Mesenteric fat pad (tissue), 1 donor: ENCODE data around the gene STRBP. TPM values are rescaled to one million over a fixed set of nuclear protein-coding genes. Genes with fewer than 3 reads are reported as not detected.

ENCODE experiments used
- DNase-seq: peaks from one replicate; pipeline ENCODE4 v3.0.0-alpha.2; 2020; ENCODE audit warnings: low spot score
- total RNA-seq: library from RNA; stranded (reverse); fragmentation: NEBNext Ultra II Directional; extraction: Animal tissue kit (Norgen Biotek cat#: 25700); gene quantifications from one replicate; pipeline ENCODE4 v1.2.1, GENCODE V29; 2021
- donor health status: DM: yes; HTN: yes; CAD: no.

Gene STRBP
- total RNA-seq, 1 donor from 2014 or later, result 8.7 TPM

DNA sequence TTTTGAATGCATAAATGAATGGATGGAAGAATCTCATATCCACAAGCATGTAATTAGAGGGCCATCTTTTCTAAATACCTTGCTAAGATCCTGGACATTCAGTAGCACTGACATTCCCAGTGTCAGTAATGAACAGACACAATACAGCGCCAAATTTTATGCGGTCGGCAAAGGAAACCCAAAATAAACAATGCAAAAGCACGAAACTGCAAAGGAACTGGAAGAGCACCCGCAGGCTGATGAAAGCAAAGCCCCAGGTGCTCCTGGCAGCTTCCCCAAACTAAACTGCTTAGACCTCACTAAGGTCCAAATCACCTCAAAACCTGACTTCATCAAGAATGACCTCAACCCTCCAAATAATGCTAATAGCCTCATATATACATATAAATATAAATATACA is 133.0 kb downstream of the STRBP start:
- no peak for DNase-seq

DNA sequence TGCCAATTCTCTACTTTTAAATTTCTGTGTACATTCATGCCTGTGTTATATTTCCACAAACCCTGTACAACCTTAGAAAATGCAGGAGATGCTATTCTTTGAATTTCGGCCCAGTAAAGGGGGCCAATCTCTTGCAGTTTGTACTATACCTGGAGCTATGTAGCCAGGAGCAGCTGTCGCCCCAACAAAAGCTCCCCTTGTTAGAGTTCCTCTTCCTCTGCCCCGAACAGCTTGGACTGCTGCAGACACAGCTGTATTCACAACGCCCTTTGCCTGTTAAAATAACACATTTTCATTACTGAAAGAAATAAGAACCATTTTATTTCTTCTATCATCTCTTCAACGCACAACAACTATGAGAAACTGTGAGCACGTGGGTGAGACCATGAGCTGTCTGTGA is 135.7 kb downstream of the STRBP start:
- no peak for DNase-seq

DNA sequence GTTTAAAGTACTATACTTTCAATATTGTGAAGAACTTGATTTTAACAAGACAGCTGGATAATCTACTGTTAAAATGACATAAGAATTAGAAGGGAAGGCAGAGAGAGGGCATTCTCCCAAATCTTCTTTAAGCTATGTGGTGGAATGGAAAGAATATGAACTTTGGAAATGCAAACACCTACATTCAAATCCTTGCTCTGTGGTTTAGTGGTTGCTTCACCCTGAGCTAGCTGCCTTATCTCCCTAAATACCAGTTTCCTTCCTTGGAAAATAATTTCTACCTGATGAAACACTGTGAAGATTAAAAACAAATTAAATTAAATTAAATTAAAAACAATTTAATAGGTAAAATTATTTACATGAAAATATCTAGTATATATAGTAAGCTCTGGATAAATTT is 136.4 kb downstream of the STRBP start:
- DNase-seq, result no peak

DNA sequence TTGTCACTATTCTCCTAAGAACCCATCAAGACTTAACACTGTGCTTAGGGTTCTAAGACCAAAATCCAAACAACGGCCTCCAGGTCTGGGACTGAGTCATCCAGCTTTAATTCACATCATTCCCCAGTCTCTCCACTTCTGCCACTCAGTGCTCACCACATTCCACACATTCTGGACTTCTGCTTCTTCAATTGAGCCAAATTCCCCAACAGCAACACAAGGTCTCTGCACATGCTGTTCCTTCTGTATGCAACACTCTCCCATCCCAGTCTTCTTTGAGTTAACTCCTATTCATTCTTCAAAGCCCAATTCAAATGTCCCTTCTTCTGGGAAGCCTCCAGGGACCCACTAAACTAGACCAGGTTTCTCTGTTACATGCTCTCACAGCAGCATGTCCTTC is 137.1 kb downstream of the STRBP start:
- DNase-seq, result no peak

DNA sequence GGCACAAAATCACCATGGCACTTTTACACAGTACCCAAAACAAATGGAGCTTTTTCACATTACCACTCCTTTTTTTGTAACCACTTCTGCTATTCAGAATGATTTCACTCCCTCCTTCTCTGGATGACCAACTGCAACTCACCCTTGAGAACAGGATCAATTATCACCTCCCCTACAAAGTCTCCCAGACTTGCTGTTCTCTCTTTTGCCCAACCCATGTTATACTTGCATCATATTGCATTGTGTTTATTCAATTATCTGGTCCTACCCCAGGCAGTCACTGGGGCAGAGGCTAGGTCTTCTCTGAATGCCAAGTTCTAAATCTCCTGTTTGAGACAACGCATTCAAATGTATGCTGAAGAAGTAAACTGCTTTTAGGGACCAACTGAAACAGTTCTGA is 139.0 kb downstream of the STRBP start:
- DNase-seq, result no peak

DNA sequence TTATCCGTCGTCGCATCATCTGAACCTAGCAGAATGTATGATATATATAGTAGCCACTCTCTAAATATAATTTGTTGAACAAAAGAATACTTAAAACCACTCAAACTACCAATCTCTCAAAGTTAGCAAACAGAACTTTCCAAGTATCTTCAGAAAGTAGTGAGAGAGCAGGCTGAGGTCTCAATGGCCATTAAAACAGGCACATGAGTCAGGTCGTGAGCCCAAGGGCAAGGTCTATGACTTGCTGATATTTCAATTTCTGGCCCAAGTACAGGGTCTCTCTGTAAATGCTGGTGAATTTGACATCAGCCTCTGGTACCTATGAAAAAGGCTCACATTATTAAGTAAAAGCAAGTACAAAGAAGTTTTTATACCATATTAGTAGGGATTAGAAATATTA is 139.8 kb downstream of the STRBP start:
- DNase-seq, result no peak

DNA sequence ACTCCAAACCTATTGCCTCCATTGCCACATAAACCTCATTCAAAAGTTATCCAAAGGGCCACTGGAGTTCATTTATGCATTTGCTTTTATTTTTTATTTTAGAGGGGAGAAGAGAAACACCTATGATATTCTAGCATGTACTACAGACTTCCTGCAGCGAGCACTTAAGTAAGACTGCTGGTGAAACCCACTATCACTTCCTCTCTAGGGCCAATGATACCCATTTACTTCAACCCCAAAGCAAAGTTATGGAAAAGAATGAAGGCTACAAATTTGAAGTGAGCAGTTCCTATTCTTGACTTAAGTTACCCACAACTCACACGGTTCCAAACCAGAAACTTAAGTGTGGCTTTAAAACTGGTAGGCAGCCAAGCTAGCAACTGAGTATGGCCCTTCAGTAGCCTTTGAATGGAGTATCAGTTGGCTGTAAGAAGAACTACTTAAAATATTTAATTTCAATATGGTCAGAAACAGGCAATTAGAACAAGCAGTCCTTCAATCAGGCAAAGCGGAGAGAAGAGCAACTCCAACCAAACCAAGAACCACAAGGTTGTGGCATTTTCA is 140.8 kb downstream of the STRBP start:
- DNase-seq, result no peak

DNA sequence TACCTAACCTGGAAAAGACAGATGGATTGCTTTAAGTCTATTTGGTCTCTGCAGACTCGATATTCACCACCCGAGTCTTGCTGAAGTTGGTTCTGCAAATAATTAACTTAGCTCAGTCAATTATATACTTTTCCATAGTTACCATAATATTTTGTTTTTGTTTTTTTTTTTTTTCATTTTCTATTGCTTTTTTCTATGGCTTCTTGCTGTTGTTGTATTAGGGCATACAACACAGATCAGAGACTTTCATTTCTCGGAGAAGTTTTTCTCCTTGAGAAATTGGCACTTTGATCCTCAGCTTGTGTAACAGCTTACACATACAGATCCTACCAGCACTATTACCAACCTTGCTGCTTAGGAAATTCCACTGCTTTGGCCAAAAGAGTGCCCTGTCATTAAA is 146.9 kb downstream of the STRBP start:
- DNase-seq, result no peak

DNA sequence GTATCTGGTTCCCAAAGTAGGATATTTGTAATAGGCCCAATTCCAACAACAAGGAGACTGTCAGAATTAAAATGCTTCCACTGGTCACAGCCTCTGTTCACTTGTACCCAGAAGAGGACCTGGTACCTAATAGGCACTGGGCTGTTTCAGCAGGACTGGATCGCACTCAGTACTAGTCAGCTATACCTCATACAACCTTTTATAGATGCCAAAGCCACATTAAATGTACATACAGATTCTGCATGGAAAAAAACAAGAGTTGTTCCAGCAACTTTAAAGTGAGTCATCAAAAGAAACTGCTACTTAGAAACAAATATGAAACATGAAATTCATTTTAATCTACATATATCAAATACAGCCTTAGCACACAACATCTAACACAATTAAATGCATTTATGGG is 147.4 kb downstream of the STRBP start:
- DNase-seq, result no peak

DNA sequence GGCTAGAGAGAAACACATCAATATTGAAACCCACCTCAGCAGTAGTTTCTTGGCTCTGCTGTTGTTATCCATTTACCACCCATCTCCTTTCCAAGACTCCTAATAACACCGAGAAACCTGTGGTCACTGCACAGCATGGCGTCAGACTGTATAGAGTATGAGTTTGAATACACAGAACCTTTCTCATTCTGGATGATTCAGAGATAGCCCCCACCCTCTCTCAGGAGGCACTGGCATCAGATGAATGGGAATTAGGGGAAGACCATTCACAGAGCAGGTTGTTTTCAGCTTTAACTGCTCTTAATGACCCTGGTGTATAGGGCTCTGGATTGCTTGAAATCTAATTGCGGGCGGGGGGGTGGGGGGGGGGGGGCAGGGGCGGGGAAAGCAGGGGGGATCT is 148.3 kb downstream of the STRBP start:
- no peak for DNase-seq

DNA sequence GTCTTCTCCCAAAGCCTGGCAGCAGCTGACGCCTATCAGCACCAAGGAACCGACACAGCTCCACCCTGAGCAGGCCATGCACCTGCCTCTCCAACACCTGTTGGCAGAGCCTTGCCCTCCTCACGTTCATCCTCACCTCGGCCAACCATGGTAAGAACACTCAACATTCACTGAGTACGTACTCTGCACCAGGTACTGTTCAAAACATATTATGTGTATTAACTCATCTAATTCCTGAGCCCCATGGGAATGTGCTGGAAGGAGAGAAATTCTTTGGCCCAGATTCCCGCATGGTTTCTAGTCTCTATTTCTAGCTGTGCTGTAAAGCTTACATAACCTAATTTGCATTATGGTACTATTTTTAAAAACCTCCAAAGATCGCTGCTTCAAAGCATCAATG is 148.8 kb downstream of the STRBP start:
- DNase-seq, result no peak

DNA sequence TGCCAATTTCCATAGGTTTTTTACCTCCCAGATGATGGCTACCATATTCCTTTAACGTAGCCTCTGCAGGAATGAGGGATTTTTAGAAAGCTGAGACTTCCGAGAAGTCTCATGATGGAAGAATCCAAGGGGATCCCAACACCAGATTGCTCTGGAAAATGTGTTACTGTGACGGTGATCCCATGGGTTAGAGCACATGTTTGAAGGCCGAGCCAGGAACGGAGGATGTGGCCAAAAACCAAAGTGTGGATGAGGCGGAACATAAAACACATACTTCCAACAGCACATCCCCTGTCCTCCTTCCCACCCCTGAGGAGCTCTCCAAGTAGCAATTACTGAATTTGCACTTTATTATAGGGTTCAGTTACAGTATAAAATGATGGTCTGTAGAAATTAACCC is 152.3 kb downstream of the STRBP start:
- no peak for DNase-seq

DNA sequence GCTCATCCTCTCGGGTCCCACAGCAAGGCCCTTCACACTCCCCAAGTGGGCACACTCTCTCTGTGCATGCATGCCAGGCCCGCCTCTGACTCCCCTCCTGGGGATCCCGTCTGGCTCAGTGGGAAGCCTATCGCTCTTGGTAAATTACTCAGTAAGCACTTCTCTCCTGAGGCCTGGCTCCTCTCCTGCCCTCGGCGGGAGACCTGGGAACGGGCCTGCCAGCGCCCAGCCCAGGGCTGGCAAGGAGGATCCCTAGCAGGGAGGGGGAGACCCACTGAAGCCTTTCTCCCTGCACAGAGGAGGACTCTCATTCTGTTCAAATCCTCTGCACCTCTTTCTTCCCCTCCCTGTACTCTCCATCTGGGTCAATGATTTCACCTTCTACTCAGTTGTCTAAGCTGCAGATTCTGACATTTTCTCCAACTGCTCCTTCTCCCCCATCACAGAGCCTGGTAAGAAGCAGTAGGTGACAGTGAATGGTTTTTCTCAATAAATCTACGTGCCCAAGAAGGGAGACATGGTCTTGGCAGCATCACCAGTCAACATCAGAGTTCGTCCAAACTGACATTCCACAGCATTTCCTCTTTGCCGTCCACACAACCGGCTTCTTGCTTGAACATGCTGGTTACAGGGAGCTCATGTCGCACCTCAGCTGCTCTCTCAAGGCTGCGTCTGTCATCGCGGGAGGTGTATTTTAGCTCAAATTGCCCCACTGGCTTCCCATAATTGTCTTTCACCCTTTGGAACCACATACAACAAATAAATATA is 153.1 kb downstream of the STRBP start:
- no peak for DNase-seq

DNA sequence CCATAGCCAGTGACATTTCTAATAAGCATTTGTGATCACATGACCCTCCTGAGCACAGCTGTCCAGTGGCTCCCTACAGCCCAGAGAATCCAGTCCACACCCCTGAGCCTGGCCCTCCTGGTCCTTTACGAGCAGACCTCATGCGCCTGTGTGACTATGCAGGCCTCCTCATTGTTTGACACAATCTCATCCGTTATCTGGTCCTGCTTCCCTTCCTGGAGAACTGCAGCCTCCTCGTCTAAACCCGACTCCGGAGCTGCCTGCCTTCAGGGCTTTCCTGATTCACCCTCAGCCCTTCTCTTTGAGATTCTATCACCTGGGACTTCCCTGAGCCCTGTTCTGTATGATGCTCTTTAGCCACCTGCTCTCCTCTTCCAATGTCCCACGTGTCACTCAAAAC is 155.2 kb downstream of the STRBP start:
- DNase-seq, result no peak

DNA sequence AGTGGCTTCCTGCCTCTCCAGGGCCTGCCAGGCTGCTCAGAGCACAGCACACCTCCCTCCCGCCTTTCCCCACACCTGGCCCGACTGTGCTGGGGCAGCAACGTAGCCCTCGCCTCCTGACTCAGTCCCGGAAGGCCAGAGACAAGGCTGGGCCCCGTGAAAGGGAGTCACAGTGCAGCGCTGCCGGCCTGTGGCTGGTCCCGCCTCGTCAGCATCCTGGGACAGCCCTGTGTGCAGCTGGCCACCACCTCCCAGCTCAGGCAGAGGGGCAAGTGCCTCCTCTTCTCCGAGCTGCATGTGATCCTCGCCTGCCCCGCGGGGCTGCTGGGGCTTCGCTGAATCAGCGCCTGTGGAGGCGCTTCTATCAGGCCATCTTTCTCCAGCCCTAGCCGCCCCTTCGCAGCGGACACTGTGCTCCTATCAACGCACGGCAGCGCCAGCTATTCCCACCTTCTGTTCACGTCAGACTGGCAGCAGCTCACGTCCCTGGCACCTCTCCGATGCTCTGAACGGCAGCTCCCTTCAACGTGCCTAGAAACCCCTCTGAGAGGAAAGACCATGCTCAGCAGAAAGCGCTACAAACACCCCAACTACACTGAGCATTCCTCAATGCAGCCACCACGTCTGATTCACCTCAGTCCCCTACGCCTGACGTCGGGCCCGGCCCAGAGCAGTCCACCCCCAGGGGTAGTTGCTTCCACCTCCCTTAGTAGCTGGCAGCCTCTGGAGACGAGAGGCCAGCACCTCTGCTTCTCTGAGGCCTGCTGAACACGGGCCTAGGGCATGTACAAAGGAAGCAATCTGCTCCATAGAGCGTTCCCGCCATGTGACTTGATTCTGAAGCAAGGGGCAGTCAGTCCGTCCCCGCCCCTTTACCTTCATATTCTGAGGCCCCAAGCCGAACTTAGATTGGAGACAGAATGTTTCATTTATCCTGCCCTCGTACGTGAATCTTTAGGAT is 156.1 kb downstream of the STRBP start:
- no peak for DNase-seq

DNA sequence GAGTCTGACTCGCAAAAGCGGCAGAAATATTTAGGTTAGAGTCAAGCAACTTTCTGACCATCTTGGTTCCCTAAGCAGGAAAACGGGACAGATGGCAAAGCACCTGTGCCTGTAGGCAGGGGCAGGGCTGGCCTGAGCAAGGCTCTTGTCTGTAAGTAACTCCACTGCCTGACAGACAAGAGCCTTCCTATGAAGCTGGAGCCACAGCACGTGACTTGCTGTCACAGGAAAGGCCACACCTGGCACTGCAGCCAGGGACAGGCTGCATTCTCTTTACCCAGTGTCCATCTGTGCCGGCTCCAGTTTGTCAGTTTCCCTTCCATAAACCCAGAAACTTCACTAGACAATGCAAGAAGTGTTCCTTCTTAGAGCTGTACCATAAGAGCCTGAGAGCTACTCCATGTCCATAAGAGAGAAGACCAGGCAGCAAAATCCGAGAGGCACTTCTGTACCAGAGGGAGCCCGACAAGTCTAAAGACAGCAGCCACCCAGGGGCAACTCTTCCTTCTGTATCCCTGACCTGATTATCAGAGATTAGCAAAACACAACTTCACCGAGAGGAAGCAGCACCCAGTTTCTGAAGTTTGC is 156.9 kb downstream of the STRBP start:
- DNase-seq, result no peak

DNA sequence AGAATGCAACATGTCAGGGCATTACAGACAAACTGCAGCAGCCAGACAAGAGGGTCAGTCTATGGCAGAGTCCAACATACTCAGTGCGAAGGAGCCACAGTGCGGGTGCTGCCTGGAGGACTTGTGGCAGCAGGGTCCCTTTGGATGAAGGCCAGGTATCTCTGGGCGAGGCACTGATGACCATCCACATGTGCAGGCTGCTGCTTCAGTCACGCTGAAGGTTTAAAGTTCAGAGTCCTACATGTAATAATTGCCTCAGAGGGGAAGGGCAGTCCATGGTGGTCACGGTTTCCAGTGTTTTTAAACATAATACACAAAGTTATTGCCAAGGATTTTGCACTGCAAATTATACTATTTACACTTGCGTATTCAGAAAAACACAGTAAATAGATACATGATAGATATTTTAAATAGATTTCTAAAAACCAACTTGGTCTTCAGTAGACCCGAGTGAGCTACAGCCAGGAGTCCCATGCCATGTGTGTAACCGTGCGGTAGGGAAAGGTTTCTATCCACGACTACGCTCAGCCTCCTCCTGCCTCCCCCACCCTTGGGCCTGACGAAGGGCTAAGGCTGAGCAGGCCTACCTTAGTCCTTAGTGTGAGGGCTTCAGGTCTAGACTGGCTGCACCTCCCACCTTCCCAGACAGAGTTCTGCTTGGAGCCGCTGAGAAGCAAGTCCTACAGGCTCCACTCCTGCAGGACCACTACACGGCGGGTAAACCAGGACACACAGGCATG is 158.7 kb downstream of the STRBP start:
- DNase-seq, result no peak

DNA sequence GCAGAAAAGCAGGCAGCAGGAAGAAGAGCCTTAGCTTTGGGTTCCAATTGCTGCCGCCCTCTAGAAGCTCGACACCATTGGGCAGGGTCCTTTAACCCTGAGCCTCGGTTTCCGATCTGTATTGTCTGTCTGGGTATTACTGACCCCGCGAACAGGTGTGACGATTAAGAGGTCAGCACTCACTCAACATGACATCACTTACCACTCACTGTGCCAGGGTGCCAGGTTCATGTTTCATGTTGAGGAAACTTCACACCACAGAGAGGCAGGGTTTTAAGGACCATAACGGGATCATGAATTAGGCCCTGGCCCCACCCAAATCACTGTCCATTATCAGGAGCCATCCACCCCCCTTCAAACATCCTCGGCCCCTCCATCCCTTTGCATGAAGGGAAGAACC is 159.4 kb downstream of the STRBP start:
- no peak for DNase-seq

DNA sequence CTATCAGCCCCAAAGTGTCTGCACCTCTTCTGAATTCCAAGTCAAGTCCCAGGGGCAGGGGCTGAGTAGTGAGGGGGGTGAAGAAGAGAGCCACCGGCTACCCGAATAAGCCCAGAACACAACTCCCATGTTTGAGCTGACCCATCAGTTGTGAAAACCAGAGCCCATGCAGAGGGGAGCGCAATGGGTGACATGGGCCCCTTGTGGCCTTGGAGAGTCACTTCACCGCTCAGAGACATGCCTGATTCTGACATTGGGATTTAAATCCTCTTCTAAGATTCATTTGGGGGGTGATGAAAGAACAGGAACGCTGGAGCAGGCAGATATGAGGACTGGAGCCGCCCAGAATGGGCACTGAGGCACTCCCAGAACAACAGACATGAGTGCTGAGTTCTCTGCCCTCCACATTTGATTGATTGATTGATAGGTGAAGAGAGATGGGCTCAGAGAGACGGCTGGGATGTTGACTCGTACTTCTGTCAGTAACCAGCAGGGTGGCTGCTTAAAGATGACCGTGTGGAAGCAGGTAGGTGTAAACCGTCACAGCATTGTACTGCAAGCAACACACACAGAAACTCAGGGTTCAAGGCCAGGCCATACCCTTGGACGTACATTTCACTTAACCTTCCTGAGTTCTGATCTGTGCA is 160.6 kb downstream of the STRBP start:
- DNase-seq, result no peak

DNA sequence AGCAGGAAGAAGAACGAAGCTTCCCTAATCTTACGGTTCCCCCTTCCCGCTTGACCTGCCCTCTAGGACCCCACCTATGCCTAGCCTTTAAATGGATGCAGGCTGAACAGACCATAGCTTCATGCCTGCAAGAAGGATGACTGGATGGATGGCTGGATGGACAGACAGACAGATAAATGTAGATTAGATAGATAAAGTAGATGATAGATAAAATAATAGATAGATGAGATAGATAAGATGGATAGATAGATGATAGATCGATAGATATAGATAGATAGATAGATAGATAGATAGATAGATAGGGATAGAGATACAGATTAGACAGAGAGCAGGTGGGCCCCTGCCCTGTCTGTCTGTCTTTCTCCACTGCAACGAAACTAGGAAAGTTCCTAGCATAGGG is 162.9 kb downstream of the STRBP start:
- no peak for DNase-seq

DNA sequence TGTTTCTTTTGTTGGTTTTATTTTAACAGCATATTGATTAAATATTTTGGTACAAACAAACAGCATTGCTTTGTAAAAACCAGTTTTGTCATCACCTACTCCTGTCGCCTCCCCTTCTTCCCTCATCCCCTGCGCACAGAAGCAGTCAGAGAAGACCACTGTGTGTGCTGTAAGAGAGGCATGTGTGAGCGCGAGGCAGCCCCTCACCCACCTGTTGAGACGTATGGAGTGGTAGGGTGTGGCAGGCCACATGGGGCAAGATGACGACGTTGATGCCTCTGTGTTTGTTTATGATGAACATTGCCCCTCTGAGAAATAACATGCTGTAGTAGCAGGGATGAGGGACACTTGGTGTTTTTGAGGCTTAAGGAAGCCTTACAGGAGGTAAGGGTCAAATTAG is 163.6 kb downstream of the STRBP start:
- no peak for DNase-seq
